NCI-H2171 treated with DMSO at 0.1 percent for 48 hours (cell line): Measurements from ENCODE around the gene CAMTA1.
"Not testable (repeated sequence)": the region's sequence is repeated elsewhere in the genome, so short reads cannot be mapped to it uniquely, and the experiment has no call there.

Experiments
- DNase-seq: peaks from one replicate; lab custom pipeline; 2025; lab: John Stamatoyannopoulos, UW

CAMTA1 gene

GRCh38 chr1:6810146-6810734, 25.0 kb downstream of the CAMTA1 start:
- not testable (repeated sequence) for DNase-seq

GRCh38 chr1:6811583-6811982, 26.3 kb downstream of the CAMTA1 start:
- DNase-seq, result no peak

- no peak for DNase-seq
Measured at GRCh38 chr1:6813165-6813564, 27.9 kb downstream of the CAMTA1 start.

- DNase-seq, result no peak
Measured at GRCh38 chr1:6815726-6816125, 30.5 kb downstream of the CAMTA1 start.

- DNase-seq, result no peak
Measured at GRCh38 chr1:6819246-6820040, 34.2 kb downstream of the CAMTA1 start.

GRCh38 chr1:6820899-6821298, 35.6 kb downstream of the CAMTA1 start:
- DNase-seq, result no peak

- DNase-seq, result no peak
Measured at GRCh38 chr1:6822530-6823359, 37.5 kb downstream of the CAMTA1 start.

GRCh38 chr1:6823793-6824192, 38.5 kb downstream of the CAMTA1 start:
- DNase-seq, result no peak

GRCh38 chr1:6824665-6825368, 39.6 kb downstream of the CAMTA1 start:
- DNase-seq, result no peak

- no peak for DNase-seq
Measured at GRCh38 chr1:6825828-6826227, 40.6 kb downstream of the CAMTA1 start.

GRCh38 chr1:6827079-6827478, 41.8 kb downstream of the CAMTA1 start:
- peak; percentile 63 for DNase-seq

- peak; percentile 24 for DNase-seq
Measured at GRCh38 chr1:6827630-6828165, 42.4 kb downstream of the CAMTA1 start.

- peak; percentile 36 for DNase-seq
Measured at GRCh38 chr1:6831366-6831765, 46.1 kb downstream of the CAMTA1 start.

- peak; percentile 27 for DNase-seq
Measured at GRCh38 chr1:6832006-6832405, 46.8 kb downstream of the CAMTA1 start.

GRCh38 chr1:6832531-6833188, 47.4 kb downstream of the CAMTA1 start:
- DNase-seq, result peak; percentile 71

- DNase-seq, result no peak
Measured at GRCh38 chr1:6833804-6834203, 48.5 kb downstream of the CAMTA1 start.

- DNase-seq, result no peak
Measured at GRCh38 chr1:6834366-6834765, 49.1 kb downstream of the CAMTA1 start.

GRCh38 chr1:6835139-6835538, 49.9 kb downstream of the CAMTA1 start:
- DNase-seq, result no peak

GRCh38 chr1:6842301-6842700, 57.0 kb downstream of the CAMTA1 start:
- DNase-seq, result no peak

- DNase-seq, result not testable (repeated sequence)
Measured at GRCh38 chr1:6845786-6846185, 60.5 kb downstream of the CAMTA1 start.

- no peak for DNase-seq
Measured at GRCh38 chr1:6848816-6849215, 63.6 kb downstream of the CAMTA1 start.
